Activated T-cell treated with anti-CD3 and anti-CD28 coated beads for 1 hour (primary cell): Measurements from ENCODE around the gene APCDD1L.

Experiments used
- DNase-seq: peaks from one replicate; pipeline ENCODE4 v3.0.0-alpha.2; 2020; ENCODE audit warnings: low read depth

The APCDD1L gene

DNA sequence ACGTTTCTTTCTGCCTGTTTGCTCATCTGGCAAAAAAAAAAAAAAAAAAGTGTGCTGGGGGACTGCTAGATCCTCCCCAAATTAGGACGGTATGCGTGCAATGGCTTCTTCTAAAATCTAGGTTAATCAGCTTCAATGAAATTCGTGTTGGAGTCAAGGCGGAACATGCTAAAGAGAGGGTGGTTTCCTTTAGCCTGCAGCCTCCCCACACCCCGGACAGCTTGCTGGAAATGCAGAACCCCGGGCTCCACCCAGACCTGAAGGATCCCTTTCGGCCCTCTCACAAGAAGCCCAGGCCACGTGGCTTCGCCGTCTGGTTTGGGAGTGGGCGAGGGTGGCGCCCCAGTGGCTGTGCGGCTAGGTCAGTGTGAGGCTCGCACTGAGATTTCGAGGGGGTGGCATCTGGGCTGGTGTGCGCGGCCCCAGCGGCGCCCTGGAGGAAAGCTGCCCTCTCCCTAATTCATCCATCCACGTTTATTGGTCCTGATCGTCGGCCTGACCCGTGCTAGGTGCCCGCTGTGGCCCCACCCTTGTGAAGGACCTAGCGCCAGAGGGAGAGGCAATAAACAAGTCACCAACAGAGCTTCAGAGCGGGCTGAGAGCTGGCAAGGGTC lies 49.0 kb downstream of the APCDD1L start:
- DNase-seq: no peak

DNA sequence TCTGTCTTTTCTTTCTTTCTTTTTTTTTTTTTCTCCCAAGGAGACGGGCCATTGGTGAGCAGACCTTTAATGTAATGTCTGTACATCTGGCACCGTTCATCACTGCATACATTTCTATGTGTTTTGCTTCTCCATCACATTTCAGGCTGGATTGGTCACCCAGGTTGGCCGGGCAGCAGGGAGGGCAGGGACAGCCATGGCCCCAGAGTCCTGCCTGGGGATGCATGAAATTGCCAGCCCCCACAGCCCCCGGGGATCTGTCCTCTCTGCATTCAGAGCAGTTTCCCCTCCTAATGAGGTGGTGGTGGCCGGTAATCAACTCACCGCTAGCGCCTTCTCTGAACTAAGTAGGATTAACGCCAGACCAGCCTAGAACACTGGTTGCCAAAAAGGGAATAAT lies 50.4 kb downstream of the APCDD1L start:
- DNase-seq: no peak

DNA sequence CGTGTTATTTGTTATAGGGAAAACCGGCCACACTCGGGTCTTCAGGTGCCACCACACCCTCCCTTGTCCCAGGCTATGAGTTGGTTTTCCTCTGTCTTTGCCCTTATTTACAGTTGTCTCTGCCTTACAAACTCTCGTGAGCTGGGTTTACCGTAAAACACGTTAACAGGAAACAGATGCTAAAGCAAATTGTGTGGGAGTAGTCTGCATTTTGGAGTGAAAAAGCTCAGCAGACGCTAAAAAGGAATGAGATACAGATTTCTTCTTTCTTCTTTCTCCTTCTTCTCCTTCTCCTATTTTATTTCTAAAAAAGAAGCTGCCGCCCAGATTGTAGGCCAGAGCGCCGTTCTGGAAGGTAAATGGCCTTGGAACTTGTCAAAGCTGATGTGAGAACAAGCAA lies 51.9 kb downstream of the APCDD1L start:
- no peak for DNase-seq

DNA sequence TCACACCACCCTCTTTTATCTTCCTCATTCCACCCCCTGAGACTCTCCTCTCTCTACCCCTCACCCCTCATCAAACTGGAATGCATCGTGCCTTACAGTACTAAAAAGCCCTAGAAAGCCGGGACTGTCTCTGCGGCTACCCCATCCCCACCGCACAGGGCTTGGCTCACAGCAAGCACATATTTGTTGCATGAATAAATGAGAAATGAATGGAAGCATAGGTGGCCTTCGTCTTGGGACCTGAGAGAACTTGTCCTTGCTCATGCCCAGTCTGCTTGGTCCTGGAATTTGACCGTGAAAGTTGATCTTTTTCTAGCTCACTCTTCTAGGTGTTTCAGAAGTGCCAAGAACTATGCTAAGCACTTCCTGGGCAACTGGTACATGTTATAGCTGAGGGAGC lies 53.3 kb downstream of the APCDD1L start:
- DNase-seq: no peak

DNA sequence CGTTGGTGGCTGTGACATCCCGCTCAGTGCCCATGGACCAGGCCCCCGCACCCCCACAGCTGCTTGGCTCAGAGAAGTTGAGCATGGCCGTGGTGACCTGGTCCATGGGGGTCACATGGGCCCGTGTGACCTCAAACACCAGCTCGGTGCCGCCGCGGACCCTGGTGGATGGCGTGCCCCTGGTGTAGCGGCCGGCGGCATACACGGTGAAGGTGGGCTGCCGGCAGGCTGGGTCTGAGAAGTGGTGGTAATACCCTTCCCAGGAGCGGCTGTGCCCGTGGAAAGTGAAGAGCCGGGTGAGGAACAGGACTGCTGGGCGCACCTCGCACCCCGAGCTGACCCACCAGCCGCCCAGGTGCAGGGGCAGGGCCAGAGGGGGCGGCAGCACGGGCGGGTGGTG lies 54.1 kb downstream of the APCDD1L start:
- DNase-seq: no peak

DNA sequence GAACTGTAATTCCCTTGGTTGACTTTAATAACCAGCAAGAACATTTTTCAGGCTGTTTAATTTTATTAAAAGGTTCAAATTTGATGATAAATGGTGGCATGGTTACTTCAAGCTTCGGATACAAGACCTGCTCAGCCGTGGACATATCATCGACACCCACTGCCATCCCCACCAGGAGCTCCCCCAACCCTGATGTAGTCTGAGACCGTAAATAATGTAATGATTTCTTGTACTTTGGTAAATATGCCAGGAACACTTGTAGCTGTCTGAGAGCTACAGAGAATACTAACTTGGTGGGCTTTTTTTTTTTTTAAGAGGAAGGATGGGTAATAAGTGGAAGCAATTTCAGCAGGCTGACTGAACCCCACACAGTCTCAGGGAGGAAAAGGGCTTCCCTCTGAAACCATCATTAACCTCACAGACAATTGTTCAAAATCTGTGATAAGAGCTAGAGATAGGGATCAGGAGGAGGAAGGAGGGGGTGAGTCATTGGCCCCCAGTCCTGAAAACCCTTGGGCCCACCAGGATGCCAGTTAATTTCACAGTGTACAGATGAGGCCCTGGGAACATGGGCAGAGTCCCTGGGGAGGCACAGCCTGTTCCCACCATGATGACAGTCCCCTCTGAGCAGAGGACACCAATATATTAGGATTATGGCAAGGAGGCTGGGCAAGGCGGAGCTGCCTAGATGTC lies 56.0 kb downstream of the APCDD1L start:
- DNase-seq: no peak

DNA sequence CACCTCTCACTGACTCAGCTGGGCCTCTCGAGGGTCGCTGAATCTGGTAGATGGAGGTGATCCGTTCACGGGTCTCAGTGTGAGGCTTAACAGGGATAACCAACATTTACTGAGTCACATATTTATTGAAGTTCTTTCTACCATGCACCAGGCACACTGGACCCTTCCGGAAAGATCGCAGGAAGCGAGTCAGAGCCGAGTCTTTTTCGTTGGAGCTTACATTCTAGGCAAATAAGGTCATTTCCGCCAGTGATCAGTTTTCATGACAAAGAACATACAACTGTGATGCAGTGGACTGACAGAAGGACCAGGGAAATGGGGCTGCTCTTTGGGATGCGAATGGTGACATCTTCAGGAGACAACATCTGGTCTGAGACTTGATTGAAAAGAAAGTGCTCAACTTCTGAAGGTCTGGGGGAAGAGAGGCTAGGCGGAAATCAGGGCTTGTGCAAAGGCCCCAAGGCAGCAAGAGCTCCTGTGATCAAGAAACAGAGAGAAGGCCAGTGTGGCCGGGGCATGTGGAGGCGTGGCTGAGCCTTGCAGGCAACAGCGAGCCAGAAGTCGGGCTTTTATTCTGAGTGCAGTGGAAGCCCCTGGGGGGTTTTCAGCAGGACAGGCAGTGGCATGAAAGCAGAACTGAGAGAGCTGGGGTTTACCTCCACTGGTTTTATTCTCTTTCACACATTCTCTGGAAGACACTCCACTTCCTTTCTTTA lies 56.7 kb downstream of the APCDD1L start:
- DNase-seq: no peak

DNA sequence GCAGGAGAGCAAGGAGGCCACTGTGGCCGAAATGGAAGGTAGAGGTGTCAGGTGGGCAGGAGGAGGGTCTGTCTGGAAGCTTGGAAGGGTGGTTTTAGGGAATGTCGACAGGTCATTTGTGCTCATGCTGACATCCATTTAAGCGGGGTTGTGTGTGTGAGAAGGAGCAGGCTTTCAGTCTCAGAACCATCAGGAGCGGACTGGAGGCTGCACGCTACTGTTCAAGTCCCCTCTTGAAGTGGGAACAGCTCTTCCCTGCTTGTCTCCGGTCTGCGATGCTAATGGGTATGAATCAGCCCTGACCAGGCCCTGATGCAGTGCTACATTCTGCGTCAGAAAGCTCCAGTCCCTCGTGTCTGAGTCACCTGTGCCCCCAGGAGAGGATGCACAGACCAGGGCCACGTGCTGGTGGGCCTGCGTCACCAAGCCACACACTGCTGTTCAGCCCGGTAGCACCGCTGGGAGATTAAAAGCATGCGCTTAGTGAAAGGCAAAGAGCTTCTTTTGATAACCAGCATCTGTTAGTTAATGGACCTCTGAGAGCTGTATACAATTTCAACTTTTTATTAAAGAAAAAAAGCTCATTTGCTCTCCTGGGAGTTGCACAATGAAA lies 58.0 kb downstream of the APCDD1L start:
- DNase-seq: no peak

DNA sequence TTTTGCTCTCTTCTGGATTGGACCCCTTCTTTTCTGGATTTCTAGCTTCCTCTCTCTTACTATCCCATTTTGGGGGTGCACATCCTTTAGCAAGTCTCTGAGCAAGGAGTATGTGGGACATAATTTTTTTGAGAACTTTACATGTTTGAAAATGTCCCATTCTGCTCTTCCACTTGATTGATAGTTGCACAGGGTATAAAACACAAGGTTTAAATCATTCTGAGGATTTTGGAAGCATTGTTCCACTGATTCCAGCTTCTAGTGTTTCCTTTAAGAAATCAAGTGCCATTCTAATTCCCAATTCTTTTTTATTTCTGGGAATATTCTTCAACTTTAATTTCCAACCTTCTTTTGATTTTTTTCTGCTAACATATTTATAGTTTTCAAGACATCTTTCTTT lies 60.7 kb downstream of the APCDD1L start:
- no peak for DNase-seq

DNA sequence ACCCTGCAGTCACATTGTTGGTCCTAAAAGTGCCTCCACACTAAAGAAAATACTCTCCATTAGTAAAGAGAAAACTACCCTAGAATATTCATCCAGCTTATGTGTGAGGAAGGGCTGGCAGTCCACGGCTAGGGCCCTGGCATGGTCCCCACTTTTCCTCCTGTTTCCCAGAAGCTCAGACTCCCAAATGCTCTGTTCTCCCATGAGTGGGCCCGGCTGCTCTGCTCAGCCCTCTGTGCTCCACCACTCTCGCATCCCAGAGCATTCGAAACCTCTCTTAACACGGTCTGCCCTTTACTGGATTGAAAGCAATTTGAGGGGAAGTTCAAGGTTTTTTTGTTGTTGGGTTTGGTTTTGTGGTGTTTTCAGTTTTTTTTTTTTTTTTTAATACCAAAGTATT lies 61.8 kb downstream of the APCDD1L start:
- no peak for DNase-seq

DNA sequence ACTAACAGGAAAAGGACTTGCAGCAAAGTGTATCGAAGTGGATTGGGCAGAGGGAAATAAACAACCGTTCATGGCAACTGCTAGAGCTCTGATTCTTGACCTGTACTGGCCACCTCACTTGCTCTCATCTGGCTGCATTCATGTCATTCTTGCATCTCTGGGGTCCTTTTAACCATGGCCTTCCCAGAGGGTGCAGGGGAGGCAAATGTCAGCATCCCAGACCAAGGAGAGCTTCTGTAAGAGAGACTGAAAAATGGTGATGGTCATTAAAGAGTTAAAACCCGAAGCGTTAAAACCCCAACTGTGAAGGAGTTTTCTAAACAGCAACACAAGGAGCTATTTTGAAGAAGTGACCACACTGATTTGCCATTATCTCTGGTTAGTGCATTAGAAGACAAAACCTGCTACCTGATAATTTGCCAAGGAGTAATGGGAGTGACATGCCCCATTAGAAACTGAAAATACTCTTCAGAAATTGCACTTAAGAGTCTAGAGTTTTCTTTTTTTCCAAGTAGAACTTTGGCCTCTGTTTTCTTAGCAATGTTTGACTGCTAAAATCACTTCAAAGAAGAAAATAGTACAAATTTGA lies 62.4 kb downstream of the APCDD1L start:
- DNase-seq: no peak

DNA sequence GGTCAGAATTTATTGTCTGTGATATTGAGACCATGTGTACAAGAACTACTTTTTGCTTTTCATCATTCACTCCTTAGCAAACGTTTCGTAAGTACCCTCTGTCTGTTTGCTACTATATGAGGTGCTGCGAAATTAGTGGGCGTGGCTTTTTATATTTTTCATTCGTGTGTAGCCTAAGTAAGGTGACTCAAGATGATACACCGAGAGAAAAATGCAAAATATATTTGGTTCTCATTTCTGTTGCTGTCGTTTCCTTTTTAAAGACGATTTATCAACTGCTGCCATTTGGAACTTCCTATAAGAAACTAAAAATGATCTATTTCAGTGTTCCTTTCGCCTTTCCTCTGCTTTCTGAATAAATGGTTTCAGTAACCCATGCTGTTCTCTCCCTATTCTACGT lies 64.9 kb downstream of the APCDD1L start:
- no peak for DNase-seq

DNA sequence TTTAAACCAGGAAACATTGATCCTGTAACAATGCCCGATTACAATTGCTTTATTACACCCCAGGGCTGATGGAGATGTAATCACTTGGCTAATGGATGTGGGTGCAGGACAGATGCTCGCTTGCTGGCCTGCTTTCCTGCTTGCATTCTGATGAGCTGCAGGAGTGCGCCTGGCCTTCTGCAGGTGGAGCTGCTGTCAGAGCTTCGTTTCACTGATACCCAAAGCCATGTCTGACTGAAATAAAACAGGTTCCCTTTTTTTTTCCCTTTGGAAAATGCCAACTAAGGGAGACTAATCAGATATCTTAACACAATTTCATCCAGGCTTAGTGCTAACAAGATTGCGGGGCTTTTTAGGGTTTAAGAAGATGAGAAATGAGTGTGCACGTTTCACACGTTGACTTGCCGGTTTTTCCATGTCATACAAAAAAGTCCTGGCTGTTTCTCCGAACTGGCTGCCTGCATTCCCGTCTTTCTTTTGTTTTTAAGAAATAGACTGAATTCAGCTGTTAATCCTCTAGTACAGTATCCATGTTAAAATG lies 65.4 kb downstream of the APCDD1L start:
- DNase-seq: no peak

DNA sequence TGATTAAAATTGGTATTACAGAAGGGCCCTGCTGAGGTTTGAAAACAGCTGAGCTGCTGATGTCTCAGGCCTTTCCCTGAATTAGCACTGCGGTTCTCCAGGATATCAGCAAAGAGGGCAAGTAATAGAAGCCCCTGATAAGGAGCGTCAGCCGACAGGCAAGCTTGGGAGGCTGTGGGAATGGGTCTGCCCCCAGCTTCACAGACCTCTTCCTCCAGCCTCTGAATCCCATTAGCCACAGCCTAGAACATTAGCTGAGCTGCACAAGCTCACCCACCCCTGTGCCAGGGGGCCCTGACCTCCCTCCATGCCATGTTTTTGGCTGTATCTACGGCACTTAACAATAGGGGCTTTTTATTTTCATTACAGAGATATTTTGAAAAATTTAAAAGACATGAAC lies 66.2 kb downstream of the APCDD1L start:
- DNase-seq: no peak

DNA sequence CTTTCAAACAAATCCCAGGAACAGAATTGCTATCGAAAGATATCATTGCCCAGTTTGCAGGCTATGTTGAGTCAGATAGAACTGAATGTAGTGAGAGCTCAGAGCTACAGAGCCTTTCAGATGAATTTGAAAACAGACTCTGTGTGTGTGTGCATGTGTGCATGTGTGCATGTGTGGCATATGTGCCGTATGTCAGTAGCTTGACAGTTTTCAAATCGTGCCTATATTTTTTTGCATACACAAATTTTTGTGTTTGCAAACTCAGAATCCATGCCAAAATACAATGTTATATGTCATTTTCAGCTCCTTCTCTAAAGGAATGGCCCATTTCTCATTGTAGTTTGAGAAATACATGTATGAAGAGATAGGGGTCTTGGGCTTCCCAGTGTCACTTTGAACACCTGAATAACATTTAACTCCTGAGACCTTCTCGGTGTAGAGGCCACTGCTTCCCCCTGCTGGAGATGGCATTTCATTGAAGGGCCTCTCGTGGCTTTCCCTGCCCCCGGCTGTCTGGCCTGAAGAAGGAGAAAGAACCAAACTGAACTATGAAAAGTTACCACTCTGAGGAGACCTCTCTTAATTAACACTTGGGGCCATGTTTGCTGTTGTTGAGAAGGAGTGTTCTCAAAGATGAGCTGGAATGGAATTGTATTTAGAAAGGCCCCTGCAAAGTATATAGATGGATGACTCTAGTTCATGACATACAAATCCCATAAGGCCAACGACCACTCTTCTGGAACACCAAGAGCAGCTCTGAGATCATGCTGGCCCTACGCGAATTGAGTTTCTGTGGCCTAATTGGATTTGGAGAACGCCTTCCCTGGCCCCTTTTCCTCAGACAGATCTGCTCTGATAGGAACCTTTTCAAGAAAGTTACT lies 67.4 kb downstream of the APCDD1L start:
- DNase-seq: peak; percentile 45

DNA sequence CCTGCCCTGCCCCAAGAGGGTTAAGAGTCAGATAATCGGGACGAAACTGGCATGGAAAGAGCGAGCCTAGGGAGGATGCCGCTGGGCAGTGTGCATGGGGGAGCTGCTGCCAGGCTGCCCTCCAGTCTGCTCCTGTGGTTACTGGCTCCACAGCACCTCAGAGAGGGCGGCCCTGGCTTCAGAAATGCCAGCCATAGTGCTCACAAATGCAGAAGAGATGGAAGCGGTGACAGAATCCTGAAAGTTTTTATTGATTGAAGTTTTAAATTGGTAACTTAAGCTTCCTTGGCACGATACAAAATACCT lies 68.3 kb downstream of the APCDD1L start:
- no peak for DNase-seq

DNA sequence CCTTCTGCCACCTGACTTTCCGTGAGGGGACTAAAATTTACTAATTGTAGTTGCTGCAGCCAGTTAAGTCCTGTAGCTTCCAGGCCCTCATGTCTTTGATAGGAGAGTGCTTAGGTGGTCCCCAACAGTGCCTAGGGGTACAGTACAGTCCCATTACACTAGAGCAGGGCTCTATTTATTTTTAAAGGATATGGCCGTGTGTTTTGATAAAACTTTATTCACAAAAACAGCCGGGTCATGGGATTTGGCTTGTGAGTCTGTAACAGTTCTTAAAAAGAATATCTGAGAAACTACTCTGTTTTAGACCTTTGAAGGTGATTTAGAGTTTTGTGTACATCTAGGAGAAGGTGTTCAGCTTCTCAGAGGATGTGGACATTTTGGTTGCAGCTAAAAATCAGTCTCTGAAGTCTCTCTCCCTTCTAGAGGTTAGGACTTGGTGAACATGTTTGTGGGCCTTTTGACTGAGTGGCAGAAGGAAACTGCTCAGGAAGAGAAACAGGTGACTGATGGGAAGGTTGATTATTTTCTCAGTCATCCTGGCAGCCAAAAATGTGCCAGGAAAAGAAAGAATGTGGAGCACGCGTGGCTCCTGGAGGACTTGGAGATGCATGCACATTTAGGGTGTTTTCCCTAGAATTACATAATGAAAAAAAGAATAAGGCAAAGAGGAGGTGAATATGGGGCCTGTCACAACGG lies 68.8 kb downstream of the APCDD1L start:
- DNase-seq: no peak

DNA sequence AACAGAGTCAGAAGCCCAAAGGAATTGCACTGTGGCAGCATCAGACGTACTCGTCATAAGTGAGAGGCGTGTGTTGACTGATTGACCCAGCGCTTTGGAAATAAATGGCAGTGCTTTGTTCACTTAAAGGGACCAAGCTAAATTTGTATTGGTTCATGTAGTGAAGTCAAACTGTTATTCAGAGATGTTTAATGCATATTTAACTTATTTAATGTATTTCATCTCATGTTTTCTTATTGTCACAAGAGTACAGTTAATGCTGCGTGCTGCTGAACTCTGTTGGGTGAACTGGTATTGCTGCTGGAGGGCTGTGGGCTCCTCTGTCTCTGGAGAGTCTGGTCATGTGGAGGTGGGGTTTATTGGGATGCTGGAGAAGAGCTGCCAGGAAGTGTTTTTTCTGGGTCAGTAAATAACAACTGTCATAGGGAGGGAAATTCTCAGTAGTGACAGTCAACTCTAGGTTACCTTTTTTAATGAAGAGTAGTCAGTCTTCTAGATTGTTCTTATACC lies 70.4 kb downstream of the APCDD1L start:
- no peak for DNase-seq

DNA sequence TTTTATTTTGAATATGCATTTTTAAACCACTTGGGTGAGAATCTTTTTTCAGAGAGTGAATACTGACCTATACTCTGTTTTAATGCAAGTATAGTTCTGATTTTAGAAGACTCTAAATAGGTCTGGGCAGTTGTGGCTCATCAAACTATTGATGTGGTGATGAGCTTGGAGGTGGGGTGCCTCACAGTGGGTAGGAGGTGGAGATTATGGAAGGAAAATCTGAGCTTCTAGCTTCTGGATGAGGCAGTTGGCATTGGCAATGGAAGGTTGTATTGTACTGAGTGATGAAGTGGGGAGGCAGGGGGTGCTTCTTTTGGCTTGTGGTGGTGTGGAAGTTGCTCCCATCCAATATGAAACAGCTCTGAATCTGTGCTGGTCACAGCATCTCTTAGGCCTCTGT lies 73.5 kb downstream of the APCDD1L start:
- DNase-seq: no peak

DNA sequence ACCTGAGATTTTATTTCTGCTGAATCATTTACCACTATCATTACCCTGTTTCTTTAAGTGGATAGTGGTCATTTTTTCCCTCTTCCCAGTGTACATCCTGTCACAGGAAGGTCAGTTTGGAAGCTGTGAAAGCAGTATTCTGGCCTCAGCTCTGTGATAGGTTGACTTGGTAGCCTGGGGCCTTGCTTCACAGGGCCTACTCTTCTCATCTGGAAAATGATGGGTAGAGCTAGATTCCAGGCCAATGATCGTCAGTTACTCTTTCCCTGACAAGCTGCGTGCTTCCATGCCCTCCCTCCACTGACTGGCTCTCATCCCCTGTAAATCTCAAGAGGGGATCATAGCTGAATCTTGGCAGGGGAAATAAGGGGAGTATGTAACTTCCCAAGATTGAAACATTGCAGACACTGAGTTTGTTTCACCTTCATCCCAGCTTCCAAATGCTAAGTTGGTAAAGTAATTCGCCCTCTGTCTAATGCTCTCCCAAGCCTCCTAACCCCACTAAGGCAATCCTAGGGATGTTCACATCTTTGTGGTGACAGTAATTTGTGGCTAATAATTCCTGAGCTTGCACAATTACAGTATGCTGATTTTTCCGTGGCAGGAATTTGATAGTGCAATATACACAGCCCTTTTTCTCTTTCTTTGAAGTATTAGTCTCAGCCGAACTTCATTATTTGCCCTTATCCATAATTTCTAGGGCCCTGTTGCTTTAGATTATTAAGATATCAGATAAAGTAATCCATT lies 75.0 kb downstream of the APCDD1L start:
- DNase-seq: no peak
